GM18951 (cell line): ENCODE data around the gene ANKRD11.
"Not testable (repeated sequence)": the region's sequence is repeated elsewhere in the genome, so short reads cannot be mapped to it uniquely, and the experiment has no call there.

Experiments used
- POLR2A ChIP-seq: IDR thresholded peaks from 4 replicates; pipeline ENCODE4 v1.6.1; 2011; ENCODE audit warnings: mild to moderate bottlenecking; ENCODE audit not compliant: insufficient read length, insufficient read depth; ENCODE audit errors: extremely low read depth
- in situ Hi-C: fragments of 300-500 bp; cut with MboI; formaldehyde crosslinking; loops from one replicate; pipeline ENCODE4 v1.12.0; 2022; ENCODE audit warnings: low sequenced_read_pairs, mixed read lengths, inconsistent platforms; ENCODE audit not compliant: unreplicated experiment

The ANKRD11 gene

GRCh38 chr16:89400740-89401139, 89.6 kb downstream of the ANKRD11 start:
- in situ Hi-C loops, result no loop called here
- no peak for TF ChIP-seq POLR2A

GRCh38 chr16:89398924-89399323, 91.4 kb downstream of the ANKRD11 start:
- in situ Hi-C loops, result no loop called here

GRCh38 chr16:89397331-89397861, 93.0 kb downstream of the ANKRD11 start:
- TF ChIP-seq POLR2A, result no peak
- in situ Hi-C loops, result no loop called here

More at GRCh38 chr16:89398924-89399323, 91.4 kb downstream of the ANKRD11 start:
- no peak for TF ChIP-seq POLR2A

- TF ChIP-seq POLR2A, result no peak
- in situ Hi-C loops, result no loop called here
Observed at GRCh38 chr16:89396156-89396555, 94.2 kb downstream of the ANKRD11 start.

GRCh38 chr16:89395150-89396142, 94.9 kb downstream of the ANKRD11 start:
- no peak for TF ChIP-seq POLR2A
- in situ Hi-C loops, result no loop called here

- TF ChIP-seq POLR2A, result no peak
- in situ Hi-C loops, result no loop called here
Observed at GRCh38 chr16:89393738-89394406, 96.5 kb downstream of the ANKRD11 start.

- TF ChIP-seq POLR2A, result no peak
- in situ Hi-C loops, result no loop called here
Observed at GRCh38 chr16:89392881-89393737, 97.3 kb downstream of the ANKRD11 start.

- in situ Hi-C loops, result not testable (repeated sequence)
Observed at GRCh38 chr16:89390224-89390583, 100.2 kb downstream of the ANKRD11 start.

GRCh38 chr16:89389504-89390223, 100.7 kb downstream of the ANKRD11 start:
- in situ Hi-C loops, result not testable (repeated sequence)

- in situ Hi-C loops, result no loop called here
- TF ChIP-seq POLR2A, result no peak
Observed at GRCh38 chr16:89388536-89388935, 101.8 kb downstream of the ANKRD11 start.

GRCh38 chr16:89386306-89387185, 103.8 kb downstream of the ANKRD11 start:
- no peak for TF ChIP-seq POLR2A
- in situ Hi-C loops, result no loop called here
